ENCODE results near the gene WDFY4. TPM values are rescaled to one million over a fixed set of nuclear protein-coding genes. Genes with fewer than 3 reads are reported as not detected.

WDFY4 gene
- total RNA-seq, 1 donor from 2014 or later = 0.25 TPM

GRCh38 chr10:48784031-48784430 is 99.4 kb downstream of the WDFY4 start:
- TF ChIP-seq CTCF (IDR thresholded peaks at IDR 0.05; ENCODE audit: insufficient read depth, low read depth, low read length) = no peak
- TF ChIP-seq EZH2 (IDR thresholded peaks at IDR 0.05; ENCODE audit: insufficient read depth, low read length) = no peak
- Mint-ChIP-seq H3K36me3 (ENCODE audit: low read depth, unreplicated experiment) (no peaks in the 10 kb centered on the region), H3K27ac (ENCODE audit: unreplicated experiment) (no peak overlapping the region), H3K4me1 (ENCODE audit: low read depth, unreplicated experiment) (no peaks in the 10 kb centered on the region), H3K27me3 (ENCODE audit: low read depth, unreplicated experiment) (peaks cover 13% of the 10 kb centered on the region), H3K4me3 (ENCODE audit: unreplicated experiment) (no peak overlapping the region), H3K9me3 (ENCODE audit: unreplicated experiment) (peaks cover 2% of the 10 kb centered on the region)
- Histone ChIP-seq H3K27me3 (ENCODE audit: insufficient read depth, low read length) (no peaks in the 10 kb centered on the region), H3K79me2 (ENCODE audit: insufficient read depth, low read length) (no peaks in the 10 kb centered on the region), H4K20me1 (ENCODE audit: insufficient read depth, low read length) (no peaks in the 10 kb centered on the region), H3K4me2 (ENCODE audit: low read length) (no peak overlapping the region), H3K4me3 (ENCODE audit: insufficient read depth, low read depth, low read length) (no peak overlapping the region), H3K9me3 (ENCODE audit: insufficient read depth, low read depth, low read length) (no peaks in the 10 kb centered on the region), H3K36me3 (ENCODE audit: insufficient read depth, low read length) (no peaks in the 10 kb centered on the region), H3K27ac (ENCODE audit: low read depth, low read length) (no peak overlapping the region), H3K4me1 (ENCODE audit: insufficient read depth, low read length) (no peaks in the 10 kb centered on the region), H3K9ac (ENCODE audit: low read length) (no peak overlapping the region), H2AFZ (ENCODE audit: low read depth, low read length) (no peak overlapping the region)
- DNase-seq (ENCODE audit: low read depth) (no peak), FAIRE-seq (no peak)

GRCh38 chr10:48785796-48786195 is 101.1 kb downstream of the WDFY4 start:
- Mint-ChIP-seq H3K27me3 (ENCODE audit: low read depth, unreplicated experiment) (peaks cover 19% of the 10 kb centered on the region), H3K4me3 (ENCODE audit: unreplicated experiment) (no peak overlapping the region), H3K4me1 (ENCODE audit: low read depth, unreplicated experiment) (no peaks in the 10 kb centered on the region), H3K9me3 (ENCODE audit: unreplicated experiment) (peaks cover 2% of the 10 kb centered on the region), H3K27ac (ENCODE audit: unreplicated experiment) (no peak overlapping the region), H3K36me3 (ENCODE audit: low read depth, unreplicated experiment) (no peaks in the 10 kb centered on the region)
- no peaks in the 10 kb centered on the region for H3K79me2 ChIP-seq (ENCODE audit: insufficient read depth, low read length)
- TF ChIP-seq EZH2 (IDR thresholded peaks at IDR 0.05; ENCODE audit: insufficient read depth, low read length) (no peak), CTCF (IDR thresholded peaks at IDR 0.05; ENCODE audit: insufficient read depth, low read depth, low read length) (no peak)
- H3K4me3 ChIP-seq (ENCODE audit: insufficient read depth, low read depth, low read length) = no peak overlapping the region
- no peaks in the 10 kb centered on the region for H3K4me1 ChIP-seq (ENCODE audit: insufficient read depth, low read length)
- no peak overlapping the region for H2AFZ ChIP-seq (ENCODE audit: low read depth, low read length)
- no peaks in the 10 kb centered on the region for H3K27me3 ChIP-seq (ENCODE audit: insufficient read depth, low read length)
- no peak overlapping the region for H3K9ac ChIP-seq (ENCODE audit: low read length)
- no peak overlapping the region for H3K27ac ChIP-seq (ENCODE audit: low read depth, low read length)
- H3K9me3 ChIP-seq (ENCODE audit: insufficient read depth, low read depth, low read length) = peaks cover 3% of the 10 kb centered on the region
- H3K4me2 ChIP-seq (ENCODE audit: low read length) = no peak overlapping the region
- H3K36me3 ChIP-seq (ENCODE audit: insufficient read depth, low read length) = no peaks in the 10 kb centered on the region
- H4K20me1 ChIP-seq (ENCODE audit: insufficient read depth, low read length) = no peaks in the 10 kb centered on the region
- DNase-seq (ENCODE audit: low read depth) = no peak
- no peak for FAIRE-seq

- no peak overlapping the region for H3K27ac Mint-ChIP-seq (ENCODE audit: unreplicated experiment)
- Histone ChIP-seq H3K9me3 (ENCODE audit: insufficient read depth, low read depth, low read length) (peaks cover 3% of the 10 kb centered on the region), H3K27ac (ENCODE audit: low read depth, low read length) (no peak overlapping the region), H3K36me3 (ENCODE audit: insufficient read depth, low read length) (no peaks in the 10 kb centered on the region), H4K20me1 (ENCODE audit: insufficient read depth, low read length) (no peaks in the 10 kb centered on the region), H3K4me2 (ENCODE audit: low read length) (no peak overlapping the region), H3K27me3 (ENCODE audit: insufficient read depth, low read length) (no peaks in the 10 kb centered on the region), H3K79me2 (ENCODE audit: insufficient read depth, low read length) (no peaks in the 10 kb centered on the region), H3K4me3 (ENCODE audit: insufficient read depth, low read depth, low read length) (no peak overlapping the region), H3K9ac (ENCODE audit: low read length) (no peak overlapping the region), H2AFZ (ENCODE audit: low read depth, low read length) (no peak overlapping the region), H3K4me1 (ENCODE audit: insufficient read depth, low read length) (peaks cover under 1% of the 10 kb centered on the region)
- H3K4me1 Mint-ChIP-seq (ENCODE audit: low read depth, unreplicated experiment) = no peaks in the 10 kb centered on the region
- H3K36me3 Mint-ChIP-seq (ENCODE audit: low read depth, unreplicated experiment) = no peaks in the 10 kb centered on the region
- H3K9me3 Mint-ChIP-seq (ENCODE audit: unreplicated experiment) = peaks cover 2% of the 10 kb centered on the region
- H3K4me3 Mint-ChIP-seq (ENCODE audit: unreplicated experiment) = no peak overlapping the region
- FAIRE-seq = no peak
- TF ChIP-seq CTCF (IDR thresholded peaks at IDR 0.05; ENCODE audit: insufficient read depth, low read depth, low read length) = no peak
- no peak for TF ChIP-seq EZH2 (IDR thresholded peaks at IDR 0.05; ENCODE audit: insufficient read depth, low read length)
- DNase-seq (ENCODE audit: low read depth) = no peak
- peaks cover 24% of the 10 kb centered on the region for H3K27me3 Mint-ChIP-seq (ENCODE audit: low read depth, unreplicated experiment)
Measured at GRCh38 chr10:48786606-48787282, 102.1 kb downstream of the WDFY4 start.

Measured in astrocyte (in vitro differentiated cells and primary cell).